Upper lobe of right lung (tissue), 1 donor: ENCODE results near the gene OLAH. TPM values are rescaled to one million over a fixed set of nuclear protein-coding genes. Genes with fewer than 3 reads are reported as not detected.

Experiments
- ATAC-seq: fragments of 200-7000 bp; cut with Tn5 transposase; one replicate; pipeline ENCODE4 v1.9.1; 2020; ENCODE audit warnings: mild to moderate bottlenecking, moderate library complexity
- DNase-seq: peaks from one replicate; pipeline ENCODE4 v3.0.0-alpha.2; 2020
- H3K27ac ChIP-seq: fragments of 200-600 bp; one replicate; pipeline ENCODE4 v1.8.0; 2022
- H3K27me3 ChIP-seq: fragments of 200-600 bp; one replicate; pipeline ENCODE4 v1.8.0; 2022; ENCODE audit warnings: mild to moderate bottlenecking
- H3K36me3 ChIP-seq: fragments of 200-600 bp; one replicate; pipeline ENCODE4 v1.8.0; 2022
- H3K4me1 ChIP-seq: fragments of 200-600 bp; one replicate; pipeline ENCODE4 v1.8.0; 2022
- H3K4me3 ChIP-seq: fragments of 200-600 bp; one replicate; pipeline ENCODE4 v1.8.0; 2022; ENCODE audit warnings: mild to moderate bottlenecking
- H3K9me3 ChIP-seq: fragments of 200-600 bp; one replicate; pipeline ENCODE4 v1.8.0; 2022
- CTCF ChIP-seq: fragments of 200-600 bp; IDR thresholded peaks from one replicate; pipeline ENCODE4 v1.8.0; 2022; ENCODE audit warnings: antibody characterized with exemption
- intact Hi-C: fragments of 100-400 bp; cut with DNase I; formaldehyde crosslinking; loops from one replicate; pipeline ENCODE4 v1.11.0; 2022
- total RNA-seq: library from RNA; stranded (reverse); fragmentation: NEBNext Ultra II Directional; extraction: Animal tissue kit (Norgen Biotek cat#: 25700); gene quantifications from one replicate; pipeline ENCODE4 v1.2.1, GENCODE V29; 2021
- donor health status: DM: no; HTN: yes; CAD: no; lungs with severe emphysema.

Gene OLAH
- total RNA-seq, 1 donor from 2014 or later, result 0.93 TPM

- intact Hi-C loops, result no loop called here
- peak; percentile 27 for ATAC-seq
- no peaks in the 10 kb centered on the region for H3K36me3 ChIP-seq
Observed at GRCh38 chr10:15046626-15047025, 2.9 kb downstream of the OLAH start.

GRCh38 chr10:15049533-15049932 lies 5.8 kb downstream of the OLAH start:
- H3K4me3 ChIP-seq, result no peak overlapping the region
- H3K27ac ChIP-seq, result no peak overlapping the region
- H3K4me1 ChIP-seq, result no peaks in the 10 kb centered on the region
- ATAC-seq (no peak), DNase-seq (no peak)
- TF ChIP-seq CTCF, result no peak
- no peaks in the 10 kb centered on the region for H3K9me3 ChIP-seq
- no peaks in the 10 kb centered on the region for H3K36me3 ChIP-seq
- no peaks in the 10 kb centered on the region for H3K27me3 ChIP-seq
- intact Hi-C loops, result no loop called here

More at GRCh38 chr10:15046626-15047025, 2.9 kb downstream of the OLAH start:
- Histone ChIP-seq H3K27ac (no peak overlapping the region), H3K4me1 (no peaks in the 10 kb centered on the region), H3K4me3 (no peak overlapping the region), H3K27me3 (no peaks in the 10 kb centered on the region), H3K9me3 (no peaks in the 10 kb centered on the region)
- no peak for TF ChIP-seq CTCF
- no peak for DNase-seq

GRCh38 chr10:15052121-15052520 lies 8.4 kb downstream of the OLAH start:
- no peak for TF ChIP-seq CTCF
- intact Hi-C loops, result no loop called here

GRCh38 chr10:15053061-15053460 lies 9.3 kb downstream of the OLAH start:
- no peaks in the 10 kb centered on the region for H3K4me1 ChIP-seq
- intact Hi-C loops, result no loop called here
- H3K4me3 ChIP-seq, result no peak overlapping the region
- H3K27me3 ChIP-seq, result no peaks in the 10 kb centered on the region
- TF ChIP-seq CTCF, result no peak
- H3K9me3 ChIP-seq, result no peaks in the 10 kb centered on the region
- no peak for DNase-seq
- H3K36me3 ChIP-seq, result no peaks in the 10 kb centered on the region
- no peak for ATAC-seq
- H3K27ac ChIP-seq, result no peak overlapping the region

More at GRCh38 chr10:15052121-15052520, 8.4 kb downstream of the OLAH start:
- DNase-seq, result no peak
- Histone ChIP-seq H3K4me1 (no peaks in the 10 kb centered on the region), H3K27ac (no peak overlapping the region), H3K4me3 (no peak overlapping the region), H3K27me3 (no peaks in the 10 kb centered on the region), H3K9me3 (no peaks in the 10 kb centered on the region), H3K36me3 (no peaks in the 10 kb centered on the region)
- ATAC-seq, result no peak

GRCh38 chr10:15058689-15059088 lies 14.9 kb downstream of the OLAH start:
- Histone ChIP-seq H3K4me3 (no peak overlapping the region), H3K4me1 (no peaks in the 10 kb centered on the region), H3K9me3 (no peaks in the 10 kb centered on the region), H3K36me3 (no peaks in the 10 kb centered on the region), H3K27ac (no peak overlapping the region), H3K27me3 (no peaks in the 10 kb centered on the region)
- no peak for ATAC-seq
- no peak for TF ChIP-seq CTCF
- no peak for DNase-seq
- intact Hi-C loops, result no loop called here

- Histone ChIP-seq H3K27me3 (no peaks in the 10 kb centered on the region), H3K36me3 (no peaks in the 10 kb centered on the region), H3K27ac (no peak overlapping the region), H3K4me1 (no peaks in the 10 kb centered on the region), H3K9me3 (no peaks in the 10 kb centered on the region), H3K4me3 (no peak overlapping the region)
- ATAC-seq (no peak), DNase-seq (no peak)
- intact Hi-C loops, result no loop called here
- TF ChIP-seq CTCF, result no peak
Observed at GRCh38 chr10:15059914-15060313, 16.2 kb downstream of the OLAH start.
